Measurements from ENCODE around the gene TUBB3.

Gene TUBB3

GRCh38 chr16:89883346-89884040 is 39.6 kb upstream of the TUBB3 start:
- Histone ChIP-seq H3K27me3 (no peaks in the 10 kb centered on the region), H3K27ac (no peak overlapping the region), H3K9me3 (no peaks in the 10 kb centered on the region), H3K4me1 (no peaks in the 10 kb centered on the region), H3K36me3 (peaks cover 57 to 96% (median 89%) of the 10 kb centered on the region in 3 donors), H3K4me3 (no peak overlapping the region)
- TF ChIP-seq CTCF (IDR thresholded peaks at IDR 0.05), result no peak
- intact Hi-C loops (cut with DNase I; ENCODE audit: low total_unique reads), result no loop called here
- no peak for DNase-seq

GRCh38 chr16:89884041-89884421 is 39.1 kb upstream of the TUBB3 start:
- Histone ChIP-seq H3K9me3 (no peaks in the 10 kb centered on the region), H3K27ac (no peak overlapping the region), H3K4me3 (no peak overlapping the region), H3K27me3 (no peaks in the 10 kb centered on the region), H3K36me3 (peaks cover 56 to 96% (median 87%) of the 10 kb centered on the region in 3 donors), H3K4me1 (no peaks in the 10 kb centered on the region)
- TF ChIP-seq CTCF (IDR thresholded peaks at IDR 0.05), result no peak
- intact Hi-C loops (cut with DNase I; ENCODE audit: low total_unique reads), result no loop called here
- DNase-seq, result no peak

GRCh38 chr16:89887243-89887642 is 35.9 kb upstream of the TUBB3 start:
- intact Hi-C loops (cut with DNase I; ENCODE audit: low total_unique reads), result no loop called here
- no peak for DNase-seq
- H3K27me3 ChIP-seq, result no peaks in the 10 kb centered on the region
- no peak overlapping the region for H3K27ac ChIP-seq
- no peaks in the 10 kb centered on the region for H3K9me3 ChIP-seq
- no peak overlapping the region for H3K4me3 ChIP-seq
- peaks cover 80 to 99% (median 91%) of the 10 kb centered on the region in 3 donors for H3K36me3 ChIP-seq
- TF ChIP-seq CTCF (IDR thresholded peaks at IDR 0.05), result no peak
- H3K4me1 ChIP-seq, result no peaks in the 10 kb centered on the region

GRCh38 chr16:89890200-89890599 is 32.9 kb upstream of the TUBB3 start:
- no peak for DNase-seq
- TF ChIP-seq CTCF (IDR thresholded peaks at IDR 0.05), result no peak
- no peak overlapping the region for H3K27ac ChIP-seq
- H3K9me3 ChIP-seq, result no peaks in the 10 kb centered on the region
- H3K4me3 ChIP-seq, result no peak overlapping the region
- no peaks in the 10 kb centered on the region for H3K4me1 ChIP-seq
- peaks cover 78 to 99% (median 94%) of the 10 kb centered on the region in 3 donors for H3K36me3 ChIP-seq
- intact Hi-C loops (cut with DNase I; ENCODE audit: low total_unique reads), result no loop called here
- H3K27me3 ChIP-seq, result no peaks in the 10 kb centered on the region

GRCh38 chr16:89890886-89891657 is 32.1 kb upstream of the TUBB3 start:
- no peak overlapping the region for H3K4me3 ChIP-seq
- no peaks in the 10 kb centered on the region for H3K9me3 ChIP-seq
- H3K4me1 ChIP-seq, result no peaks in the 10 kb centered on the region
- intact Hi-C loops (cut with DNase I; ENCODE audit: low total_unique reads), result no loop called here
- H3K27me3 ChIP-seq, result no peaks in the 10 kb centered on the region
- peaks cover 77 to 99% (median 94%) of the 10 kb centered on the region in 3 donors for H3K36me3 ChIP-seq
- TF ChIP-seq CTCF (IDR thresholded peaks at IDR 0.05), result no peak
- no peak overlapping the region for H3K27ac ChIP-seq
- DNase-seq, result no peak

All from tibial artery (tissue), 4 donors.